MCF 10A (cell line): ENCODE data around the gene CEP120. TPM values are rescaled to one million over a fixed set of nuclear protein-coding genes. Genes with fewer than 3 reads are reported as not detected.
"Not testable (repeated sequence)": the region's sequence is repeated elsewhere in the genome, so short reads cannot be mapped to it uniquely, and the experiment has no call there.

ENCODE experiments used
- BruUV-seq: library from RNA; stranded (reverse); fragments of 400-500 nt; replicated peaks from 2 replicates; lab custom pipeline; 2021; lab: Mats Ljungman, UMichigan
- CTCF ChIA-PET: fragments of 300-600 bp; sonication (Branson Sonifier 250); formaldehyde crosslinking; extraction: SDS; loops from one replicate; lab custom pipeline; 2021; ENCODE audit warnings: antibody characterized with exemption, inconsistent platforms; lab: Yijun Ruan, JAX
- POLR2A ChIA-PET: fragments of 300-600, 350-650 bp; sonication (Branson Sonifier 250); formaldehyde crosslinking; extraction: SDS; loops from one replicate; lab custom pipeline; 2020; ENCODE audit warnings: antibody characterized with exemption, inconsistent platforms; lab: Yijun Ruan, JAX
- DNase-seq: peaks from one replicate; pipeline ENCODE4 v3.0.0-alpha.2; 2018; ENCODE audit not compliant: unreplicated experiment
- H3K27ac Mint-ChIP-seq: one replicate; pipeline ENCODE4 v1.8.0; 2022; ENCODE audit warnings: mild to moderate bottlenecking, low read depth, mixed read lengths; ENCODE audit not compliant: unreplicated experiment
- H3K27me3 Mint-ChIP-seq: one replicate; pipeline ENCODE4 v1.8.0; 2022; ENCODE audit warnings: mixed read lengths; ENCODE audit not compliant: insufficient read depth, unreplicated experiment
- H3K36me3 Mint-ChIP-seq: one replicate; pipeline ENCODE4 v1.8.0; 2022; ENCODE audit warnings: mild to moderate bottlenecking, moderate library complexity, mixed read lengths; ENCODE audit not compliant: insufficient read depth, unreplicated experiment
- H3K4me1 Mint-ChIP-seq: one replicate; pipeline ENCODE4 v1.8.0; 2022; ENCODE audit warnings: mixed read lengths; ENCODE audit not compliant: insufficient read depth, unreplicated experiment
- H3K4me3 Mint-ChIP-seq: one replicate; pipeline ENCODE4 v1.8.0; 2022; ENCODE audit warnings: mild to moderate bottlenecking, moderate library complexity, mixed read lengths; ENCODE audit not compliant: unreplicated experiment
- H3K9me3 Mint-ChIP-seq: one replicate; pipeline ENCODE4 v1.8.0; 2022; ENCODE audit warnings: mixed read lengths; ENCODE audit not compliant: unreplicated experiment
- intact Hi-C: fragments of 100-400 bp; cut with micrococcal nuclease; formaldehyde crosslinking; loops from 2 replicates; pipeline ENCODE4 v1.14.1; 2022
- total RNA-seq: library from RNA; stranded (reverse); gene quantifications from 2 replicates; pipeline ENCODE4 v1.2.3, GENCODE V29; 2022
- TF ChIP-seq, protein P1 (sequence below): fragments of 200-600 bp; IDR thresholded peaks from one replicate; pipeline ENCODE4 v1.8.0; 2022; ENCODE audit warnings: antibody characterized with exemption, mild to moderate bottlenecking; ENCODE audit not compliant: unreplicated experiment

CEP120 gene
- total RNA-seq, 1 experiment from 2014 or later: 54.5 TPM

- DNase-seq: peak; percentile 56
- ChIA-PET POLR2A (interaction anchor here (0.6 to 9.2 kb wide), 57 partner anchors 9 to 1362 kb away, joined by 3 to 418 read pairs (median 5); partner anchors contain the start of genes CSNK1G3 and SNX2), CTCF (interaction anchor here (0.5 to 3.4 kb wide), 50 partner anchors 8 to 1880 kb away, joined by 3 to 50 read pairs (median 5); partner anchors contain the start of gene CSNK1G3)
- H3K36me3 Mint-ChIP-seq: peaks cover 13% of the 10 kb centered on the region
- no peaks in the 10 kb centered on the region for H3K9me3 Mint-ChIP-seq
- TF ChIP-seq, protein P1, sequence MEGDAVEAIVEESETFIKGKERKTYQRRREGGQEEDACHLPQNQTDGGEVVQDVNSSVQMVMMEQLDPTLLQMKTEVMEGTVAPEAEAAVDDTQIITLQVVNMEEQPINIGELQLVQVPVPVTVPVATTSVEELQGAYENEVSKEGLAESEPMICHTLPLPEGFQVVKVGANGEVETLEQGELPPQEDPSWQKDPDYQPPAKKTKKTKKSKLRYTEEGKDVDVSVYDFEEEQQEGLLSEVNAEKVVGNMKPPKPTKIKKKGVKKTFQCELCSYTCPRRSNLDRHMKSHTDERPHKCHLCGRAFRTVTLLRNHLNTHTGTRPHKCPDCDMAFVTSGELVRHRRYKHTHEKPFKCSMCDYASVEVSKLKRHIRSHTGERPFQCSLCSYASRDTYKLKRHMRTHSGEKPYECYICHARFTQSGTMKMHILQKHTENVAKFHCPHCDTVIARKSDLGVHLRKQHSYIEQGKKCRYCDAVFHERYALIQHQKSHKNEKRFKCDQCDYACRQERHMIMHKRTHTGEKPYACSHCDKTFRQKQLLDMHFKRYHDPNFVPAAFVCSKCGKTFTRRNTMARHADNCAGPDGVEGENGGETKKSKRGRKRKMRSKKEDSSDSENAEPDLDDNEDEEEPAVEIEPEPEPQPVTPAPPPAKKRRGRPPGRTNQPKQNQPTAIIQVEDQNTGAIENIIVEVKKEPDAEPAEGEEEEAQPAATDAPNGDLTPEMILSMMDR: no peak
- peaks cover 14% of the 10 kb centered on the region for H3K4me1 Mint-ChIP-seq
- no peak overlapping the region for H3K27ac Mint-ChIP-seq
- intact Hi-C loops: loop anchor here (1.0 kb wide), 4 partner anchors 74 to 189 kb away; partner anchors contain the start of gene CSNK1G3
- BruUV-seq: no TSS peak
- no peak overlapping the region for H3K4me3 Mint-ChIP-seq
- H3K27me3 Mint-ChIP-seq: no peaks in the 10 kb centered on the region
Observed at GRCh38 chr5:123422433-123423277, 548 bp downstream of the CEP120 start.

GRCh38 chr5:123421773-123422172, 1.4 kb downstream of the CEP120 start:
- intact Hi-C loops: loop anchor here (1.0 kb wide), 1 partner anchor 124 kb away; no protein-coding TSS in a partner anchor
- peaks cover 13% of the 10 kb centered on the region for H3K36me3 Mint-ChIP-seq
- ChIA-PET POLR2A (interaction anchor here (1.1 to 9.2 kb wide), 23 partner anchors 8 to 190 kb away, joined by 3 to 418 read pairs (median 10); partner anchors contain the start of gene CSNK1G3), CTCF (interaction anchor here (0.6 to 3.6 kb wide), 16 partner anchors 10 to 190 kb away, joined by 3 to 50 read pairs (median 8); partner anchors contain the start of gene CSNK1G3)
- H3K4me1 Mint-ChIP-seq: peaks cover 14% of the 10 kb centered on the region
- H3K27me3 Mint-ChIP-seq: no peaks in the 10 kb centered on the region
- peak; percentile 21 for DNase-seq
- H3K27ac Mint-ChIP-seq: no peak overlapping the region
- H3K4me3 Mint-ChIP-seq: no peak overlapping the region
- no TSS peak for BruUV-seq
- TF ChIP-seq, protein P1: no peak
- H3K9me3 Mint-ChIP-seq: no peaks in the 10 kb centered on the region

DNA sequence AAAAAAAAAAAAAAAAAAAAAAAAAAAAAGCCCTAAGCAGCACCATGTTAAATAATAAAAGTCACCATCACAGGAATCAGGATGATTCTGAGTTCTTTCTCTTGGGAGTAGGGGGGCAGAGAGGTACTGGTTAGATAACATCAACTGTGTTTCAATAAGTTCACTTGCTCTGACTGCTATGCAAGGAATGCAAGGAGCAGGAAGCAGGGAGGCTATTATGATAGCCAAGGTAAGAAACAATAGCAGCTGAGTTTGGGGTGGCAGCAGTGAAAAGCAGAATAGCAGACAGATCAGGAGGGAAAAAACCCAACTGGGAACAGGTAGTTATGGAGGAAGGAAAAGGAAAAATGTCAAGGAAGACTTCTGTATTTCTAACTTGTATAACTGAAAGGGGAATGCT, 8.2 kb downstream of the CEP120 start:
- H3K4me3 Mint-ChIP-seq: no peak overlapping the region
- CTCF ChIA-PET: interaction anchor here (0.6 to 1.2 kb wide), 3 partner anchors 8 to 196 kb away, joined by 3 read pairs; no protein-coding TSS in a partner anchor
- H3K9me3 Mint-ChIP-seq: no peaks in the 10 kb centered on the region
- DNase-seq: no peak
- peaks cover 11% of the 10 kb centered on the region for H3K4me1 Mint-ChIP-seq
- TF ChIP-seq, protein P1: no peak
- no TSS peak for BruUV-seq
- intact Hi-C loops: no loop called here
- POLR2A ChIA-PET: no interaction called here
- no peaks in the 10 kb centered on the region for H3K27me3 Mint-ChIP-seq
- H3K27ac Mint-ChIP-seq: no peak overlapping the region
- H3K36me3 Mint-ChIP-seq: peaks cover 71% of the 10 kb centered on the region

GRCh38 chr5:123412206-123412605, 11.0 kb downstream of the CEP120 start:
- ChIA-PET POLR2A (interaction anchor here (1.6 to 1.8 kb wide), 2 partner anchors 9 to 10 kb away, joined by 5 to 7 read pairs; no protein-coding TSS in a partner anchor), CTCF (interaction anchor here (1.7 to 3.0 kb wide), 2 partner anchors 11 to 199 kb away, joined by 5 to 12 read pairs; partner anchors contain the start of gene CEP120)
- Mint-ChIP-seq H3K27ac (no peak overlapping the region), H3K27me3 (no peaks in the 10 kb centered on the region), H3K4me1 (peaks cover 6% of the 10 kb centered on the region), H3K36me3 (peaks cover 83% of the 10 kb centered on the region), H3K4me3 (no peak overlapping the region), H3K9me3 (no peaks in the 10 kb centered on the region)
- no TSS peak for BruUV-seq
- intact Hi-C loops: no loop called here
- TF ChIP-seq, protein P1: no peak
- DNase-seq: no peak

DNA sequence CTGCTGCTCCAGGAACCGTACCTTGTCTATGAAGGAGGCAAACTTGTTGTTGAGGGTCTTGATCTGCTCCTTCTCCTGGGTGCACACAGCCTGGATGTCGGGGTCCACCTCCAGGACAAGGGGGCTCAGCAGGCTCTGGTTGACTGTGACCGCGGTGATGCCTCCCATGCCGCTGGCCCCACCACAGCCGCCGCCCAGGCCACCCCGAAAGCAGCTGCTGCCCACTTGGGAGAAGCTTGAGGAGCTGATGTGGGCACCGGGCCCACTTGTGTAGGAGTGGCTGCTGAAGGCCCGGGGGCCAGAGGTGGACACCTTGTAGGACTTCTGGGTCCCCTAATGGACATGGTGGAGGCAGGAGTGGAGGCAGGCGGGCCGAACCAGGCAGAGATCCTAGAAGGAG, 21.2 kb downstream of the CEP120 start:
- H3K36me3 Mint-ChIP-seq: peaks cover 76% of the 10 kb centered on the region
- H3K9me3 Mint-ChIP-seq, DNase-seq, BruUV-seq, H3K4me3 Mint-ChIP-seq, H3K27ac Mint-ChIP-seq, H3K4me1 Mint-ChIP-seq, intact Hi-C loops, H3K27me3 Mint-ChIP-seq: not testable (repeated sequence)
- ChIA-PET CTCF (interaction anchor here (0.6 to 1.7 kb wide), 4 partner anchors 14 to 209 kb away, joined by 3 to 5 read pairs (median 3); no protein-coding TSS in a partner anchor), POLR2A (interaction anchor here (1.1 kb wide), 1 partner anchor 18 kb away, joined by 4 read pairs; no protein-coding TSS in a partner anchor)
